Measurements from ENCODE around the gene DUSP3.

The DUSP3 gene

DNA sequence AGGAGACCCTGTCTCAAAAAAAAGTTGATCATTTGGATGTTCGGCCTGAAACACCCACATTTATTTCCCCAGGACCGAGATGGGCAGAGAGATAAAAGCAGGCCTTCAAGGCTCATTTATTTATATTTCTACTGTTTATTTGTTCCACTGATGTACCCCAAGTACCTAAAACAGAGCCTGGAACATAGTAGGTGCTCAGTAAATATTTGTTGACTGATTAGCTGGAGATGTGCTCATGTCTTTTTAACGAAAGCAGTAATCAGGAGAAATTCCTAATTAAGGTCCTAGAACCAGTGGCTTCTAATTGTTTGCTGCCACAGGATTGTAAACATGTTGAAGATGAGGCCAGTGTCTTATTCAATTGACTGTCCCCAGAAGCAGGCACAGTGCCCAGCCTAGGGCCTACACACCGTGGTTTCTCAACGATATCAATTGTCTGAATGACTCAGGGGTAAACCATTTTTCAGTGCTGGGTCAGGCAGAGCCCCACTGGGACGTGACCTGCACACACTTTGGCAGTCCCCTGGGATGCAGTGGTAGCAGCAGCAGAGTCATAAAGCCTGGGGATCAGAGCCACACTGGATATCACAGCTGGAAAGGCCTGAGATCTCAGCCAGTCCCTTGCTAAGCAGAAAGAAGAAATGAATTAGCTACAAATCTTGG lies 54.9 kb downstream of the DUSP3 start:
- DNase-seq = no peak

DNA sequence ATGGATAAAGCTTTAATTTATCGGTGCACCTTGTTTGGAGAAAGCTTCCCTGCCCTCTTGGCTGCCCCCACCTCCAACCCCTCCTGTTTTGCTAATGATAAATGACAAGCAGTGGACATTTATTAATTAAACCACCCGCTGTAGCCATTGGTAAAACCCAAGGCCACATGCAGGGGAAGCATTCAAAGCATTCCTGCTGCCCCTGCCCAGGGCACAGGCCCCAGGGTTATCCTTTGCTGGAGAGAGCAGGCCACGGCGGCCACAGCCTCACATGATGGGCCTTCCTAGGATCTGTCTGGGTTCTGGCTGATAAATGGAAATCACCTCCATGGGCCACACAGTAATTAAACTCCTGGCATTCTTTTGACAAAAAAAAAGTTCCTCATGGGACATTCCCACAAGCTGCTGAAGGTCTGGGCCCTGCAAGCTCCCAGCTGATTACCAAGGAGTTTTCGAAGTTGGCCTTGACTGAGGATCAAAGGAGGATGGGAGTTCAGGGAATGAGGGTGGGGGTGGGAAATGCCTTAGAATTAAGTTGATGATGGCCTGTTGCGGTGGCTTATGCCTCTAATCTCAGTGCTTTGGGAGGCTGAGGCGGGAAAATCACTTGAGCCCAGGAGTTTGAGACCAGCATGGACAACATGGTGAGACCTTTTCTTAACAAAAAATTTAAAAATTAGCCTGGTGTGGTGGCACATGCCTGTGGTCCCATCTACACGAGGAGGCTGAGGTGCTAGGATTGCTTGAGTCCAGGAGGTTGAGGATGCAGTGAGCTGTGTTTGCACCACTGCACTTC lies 55.7 kb downstream of the DUSP3 start:
- DNase-seq = no peak

DNA sequence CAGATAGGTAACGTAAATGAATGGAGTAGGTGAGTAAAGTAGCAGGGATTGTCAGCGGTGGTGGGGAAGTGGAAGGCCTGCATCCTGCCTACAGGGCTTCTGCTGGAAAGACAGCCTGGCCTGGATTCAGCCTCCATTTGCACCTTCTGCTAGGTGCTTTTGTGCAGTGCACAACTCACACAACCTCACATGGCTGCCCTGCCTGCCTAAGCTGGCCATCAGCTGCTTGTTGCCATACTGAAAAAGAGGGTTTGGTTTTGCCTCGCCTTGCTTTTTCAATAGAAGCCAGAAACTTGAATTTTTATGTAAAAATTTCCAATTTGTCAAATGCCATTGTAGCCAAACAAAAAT lies 56.5 kb downstream of the DUSP3 start:
- no peak for DNase-seq

DNA sequence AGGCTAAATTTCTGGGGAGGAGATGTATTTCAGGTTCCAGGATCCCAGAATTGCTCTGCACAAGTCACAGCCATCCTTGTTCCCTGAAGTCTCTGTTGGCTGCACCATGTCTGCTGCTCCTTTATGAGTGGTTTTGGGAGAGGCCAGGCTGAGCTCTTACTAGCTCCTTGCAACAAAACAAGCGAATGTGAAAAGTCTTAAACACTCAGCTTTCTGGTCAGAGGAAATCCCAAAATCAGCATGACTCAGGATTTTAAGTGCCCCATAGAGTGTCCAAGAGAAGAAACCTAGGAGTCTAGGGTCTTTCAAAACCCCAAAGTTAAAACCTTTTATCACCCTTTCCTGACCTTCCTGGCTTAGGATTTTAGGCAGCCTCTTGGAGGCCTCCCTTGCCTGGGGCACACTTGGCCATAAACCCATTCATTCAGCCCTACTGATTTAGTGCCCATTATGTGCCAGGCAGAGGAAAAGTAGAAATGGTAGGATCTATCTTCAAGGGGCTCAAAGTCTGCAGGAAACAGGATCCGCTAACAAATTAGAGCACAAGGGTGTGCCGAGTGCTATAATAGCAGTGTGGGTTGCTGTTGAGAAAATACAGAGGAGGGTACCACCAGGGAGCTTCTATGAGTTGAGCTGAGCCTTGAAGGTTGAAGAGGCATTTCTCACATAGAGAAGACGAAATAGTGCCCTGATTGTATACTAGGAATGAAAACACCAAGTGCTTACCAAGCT lies 57.1 kb downstream of the DUSP3 start:
- no peak for DNase-seq

DNA sequence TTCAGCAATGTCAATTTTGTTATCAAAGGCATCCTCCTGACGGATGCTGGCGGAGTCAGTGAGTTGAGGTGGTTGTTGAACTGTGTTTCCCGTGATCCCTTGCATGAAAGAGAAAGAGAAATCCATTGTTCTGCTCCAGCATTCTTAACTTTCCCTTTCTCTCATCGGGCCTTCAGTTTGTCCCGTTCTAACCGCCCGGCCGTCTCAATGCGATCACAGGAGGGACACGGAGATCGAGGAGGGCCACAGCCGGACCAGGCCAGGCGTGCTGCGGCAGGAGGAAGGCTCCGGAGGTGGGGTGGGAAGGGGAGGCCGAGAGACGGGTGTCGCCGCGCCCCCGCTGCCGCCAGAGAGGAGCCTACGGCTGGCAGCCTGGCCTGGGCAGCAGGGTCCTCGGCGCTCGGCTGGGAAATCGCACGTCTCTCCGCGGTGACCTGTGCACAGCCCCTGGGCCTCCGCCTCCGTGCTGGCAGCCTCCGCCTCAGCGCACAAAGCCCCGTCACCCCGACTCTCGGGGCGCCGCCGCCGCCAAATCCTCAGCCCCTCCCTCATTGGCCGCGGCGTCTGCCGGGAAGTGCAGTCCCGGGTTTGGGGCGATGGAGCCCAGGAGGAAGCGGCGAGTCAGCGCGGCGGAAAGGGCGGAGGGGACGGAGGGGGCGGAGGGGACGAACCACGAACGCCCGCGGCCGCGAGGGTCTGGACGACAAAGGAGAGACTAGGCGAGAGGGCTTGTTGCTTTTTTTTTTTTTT lies 58.3 kb downstream of the DUSP3 start:
- peak; percentile 62 for DNase-seq

DNA sequence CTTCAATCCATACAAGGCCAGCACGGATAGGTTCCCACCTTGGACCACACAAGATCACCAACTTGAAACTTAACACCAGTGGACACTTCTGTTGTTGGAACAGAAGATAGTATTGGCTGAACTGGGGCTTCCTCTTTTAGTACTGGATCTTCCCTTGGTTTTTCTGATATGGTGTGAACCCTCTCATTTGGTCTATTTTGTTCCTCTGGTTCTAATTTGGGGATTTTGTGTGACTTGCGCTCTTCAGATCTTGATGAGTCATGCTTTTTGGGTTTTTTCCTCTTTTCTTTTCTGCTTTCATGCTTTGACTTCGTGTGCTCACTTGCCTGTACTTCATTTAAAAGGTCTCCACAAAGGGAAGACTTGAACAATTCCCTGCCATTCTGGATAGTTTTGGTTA lies 59.2 kb downstream of the DUSP3 start:
- no peak for DNase-seq

DNA sequence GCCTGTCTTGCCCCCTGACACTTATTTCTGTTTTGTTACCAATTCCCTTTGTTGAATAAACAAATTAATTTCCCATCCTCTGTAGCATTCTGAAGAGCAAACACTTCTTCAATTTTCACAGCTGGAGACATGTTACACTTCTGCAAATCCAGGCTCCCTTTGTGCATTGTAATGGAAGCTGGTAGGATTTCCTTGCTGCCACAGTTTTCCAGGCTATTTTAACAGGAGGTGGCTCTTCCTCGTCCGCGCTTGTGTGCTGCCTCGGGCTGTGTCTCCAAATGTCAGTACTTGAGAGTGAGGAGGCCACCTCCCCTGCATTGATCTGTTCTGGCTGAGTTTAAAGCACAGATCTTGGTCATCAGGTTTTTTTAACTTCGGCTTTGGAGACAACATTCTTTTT lies 60.2 kb downstream of the DUSP3 start:
- DNase-seq = no peak

DNA sequence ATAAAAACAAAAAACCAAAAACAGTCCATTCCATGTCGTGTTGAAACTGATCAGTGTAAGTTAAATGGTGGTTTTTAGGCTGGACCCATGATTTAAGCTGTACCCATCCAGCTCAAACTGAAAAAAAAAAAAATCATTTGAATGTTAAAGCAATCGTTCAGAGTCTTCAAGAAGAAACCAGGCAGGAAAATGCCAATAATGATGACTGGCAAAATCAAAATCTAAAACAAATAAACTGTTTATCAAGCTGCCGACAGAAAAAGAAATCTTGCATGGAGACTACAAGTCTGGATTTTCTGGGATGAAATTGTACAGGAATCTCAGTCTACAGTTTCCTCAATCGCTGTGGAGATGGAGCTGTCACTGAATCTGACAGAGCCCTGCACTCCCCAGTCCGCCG lies 60.9 kb downstream of the DUSP3 start:
- no peak for DNase-seq

Data from T-helper 9 cell (primary cell).